ENCODE results near the gene STAU1. TPM values are rescaled to one million over a fixed set of nuclear protein-coding genes. Genes with fewer than 3 reads are reported as not detected.

STAU1 gene
- total and polyA plus RNA-seq, 2 of the 13 experiments (the other 11 are each of a cell fraction or from before 2014, with no cell fraction given) = 119 to 133 TPM

GRCh38 chr20:49216991-49217578 lies 29.0 kb upstream of the STAU1 start (continued):
- TF ChIP-seq RERE (CRISPR knock-in tag; IDR thresholded peaks at IDR 0.05; ENCODE audit: low read depth) (no peak), EZH2 (conservative IDR thresholded peaks at IDR 0.05; ENCODE audit: low read depth, low read length) (no peak), KLF6 (CRISPR knock-in tag; IDR thresholded peaks at IDR 0.05) (peak; percentile 61; the same call in 1 of the 2 replicates), SMARCC2 (IDR thresholded peaks at IDR 0.05) (no peak), ZFX (CRISPR knock-in tag; IDR thresholded peaks at IDR 0.05; ENCODE audit: low read depth) (peak; percentile 49; the same call in 1 of the 2 replicates), ZBTB25 (CRISPR knock-in tag; IDR thresholded peaks at IDR 0.05) (peak; percentile 81; the same call in 1 of the 2 replicates), CTCF (CRISPR knock-in tag; IDR thresholded peaks at IDR 0.05) (peak; percentile 98), NFE2L2 (IDR thresholded peaks at IDR 0.05; ENCODE audit: low read length) (peak; percentile 17; the same call in 1 of the 2 replicates), HIVEP1 (CRISPR knock-in tag; IDR thresholded peaks at IDR 0.05) (no peak), ZNF652 (CRISPR knock-in tag; IDR thresholded peaks at IDR 0.05; ENCODE audit: borderline replicate concordance, low read depth) (peak; percentile 32; the same call in 1 of the 2 replicates), ZNF580 (CRISPR knock-in tag; IDR thresholded peaks at IDR 0.05; ENCODE audit: borderline replicate concordance, low read depth) (peak; percentile 93; the same call in 1 of the 2 replicates), PPARG (CRISPR knock-in tag; conservative IDR thresholded peaks at IDR 0.05) (peak; percentile 47; the same call in 1 of the 2 replicates), PHF8 (CRISPR knock-in tag; IDR thresholded peaks at IDR 0.05) (0 out of 2 replicates have a peak, but pooled peaks have one; percentile 21), MAFF (IDR thresholded peaks at IDR 0.05; ENCODE audit: low read depth, low read length) (no peak), ZNF263 (CRISPR knock-in tag; IDR thresholded peaks at IDR 0.05) (peak; percentile 85), MIER2 (CRISPR knock-in tag; IDR thresholded peaks at IDR 0.05) (0 out of 2 replicates have a peak, but pooled peaks have one; percentile 64), SOX13 (IDR thresholded peaks at IDR 0.05) (no peak), SOX13 (CRISPR knock-in tag; conservative IDR thresholded peaks at IDR 0.05 in 1 of 2, IDR thresholded peaks at IDR 0.05 in 1 of 2) (peak in 1 of 2 experiments; percentile 30; a peak in 1 of 4 replicates), ZNF331 (CRISPR knock-in tag; IDR thresholded peaks at IDR 0.05) (peak; percentile 88), CHCHD3 (CRISPR knock-in tag; IDR thresholded peaks at IDR 0.05) (no peak), ZNF883 (CRISPR knock-in tag; IDR thresholded peaks at IDR 0.05; ENCODE audit: not compliant biosample characterization) (peak; percentile 42), NBN (conservative IDR thresholded peaks at IDR 0.05) (no peak), BCL6 (CRISPR knock-in tag; IDR thresholded peaks at IDR 0.05) (peak; percentile 62), HDAC2 (CRISPR knock-in tag; IDR thresholded peaks at IDR 0.05) (peak; percentile 56; the same call in 1 of the 2 replicates)
